Measurements from ENCODE around the gene NAALADL1. TPM values are rescaled to one million over a fixed set of nuclear protein-coding genes. Genes with fewer than 3 reads are reported as not detected.

Gene NAALADL1
- total RNA-seq, 4 donors from 2014 or later: 2.9 to 26.3 (median 16.4) TPM

DNA sequence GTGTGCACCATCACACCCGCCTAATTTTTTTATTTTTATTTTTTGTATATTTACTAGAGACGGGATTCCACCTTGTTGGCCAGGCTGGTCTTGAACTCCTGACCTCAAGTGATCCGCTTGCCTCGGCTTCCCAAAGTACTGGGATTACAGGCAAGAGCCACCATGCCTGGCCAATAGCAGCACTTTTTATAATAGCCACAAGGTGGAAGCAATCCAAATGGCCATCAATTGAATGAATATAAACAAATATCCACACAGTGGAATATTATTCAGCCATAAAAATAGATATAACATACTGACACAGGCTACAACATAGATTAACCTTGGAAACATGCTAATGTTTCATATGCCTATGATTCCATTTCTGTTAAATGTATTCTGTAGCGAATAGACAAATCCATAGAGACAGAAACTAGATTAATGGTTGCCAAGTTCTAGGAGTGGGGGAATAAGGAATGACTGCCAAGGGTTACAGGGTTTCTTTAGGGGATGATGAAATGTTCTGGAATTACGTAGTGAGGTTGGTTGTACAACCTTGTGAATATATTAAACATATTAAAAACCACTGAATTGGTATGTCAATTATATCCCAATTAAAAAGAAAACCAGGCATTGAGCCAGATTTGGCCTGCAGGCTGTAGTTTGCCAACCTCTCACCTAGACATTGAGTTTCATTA is 42.5 kb upstream of the NAALADL1 start:
- TF ChIP-seq, protein P1, sequence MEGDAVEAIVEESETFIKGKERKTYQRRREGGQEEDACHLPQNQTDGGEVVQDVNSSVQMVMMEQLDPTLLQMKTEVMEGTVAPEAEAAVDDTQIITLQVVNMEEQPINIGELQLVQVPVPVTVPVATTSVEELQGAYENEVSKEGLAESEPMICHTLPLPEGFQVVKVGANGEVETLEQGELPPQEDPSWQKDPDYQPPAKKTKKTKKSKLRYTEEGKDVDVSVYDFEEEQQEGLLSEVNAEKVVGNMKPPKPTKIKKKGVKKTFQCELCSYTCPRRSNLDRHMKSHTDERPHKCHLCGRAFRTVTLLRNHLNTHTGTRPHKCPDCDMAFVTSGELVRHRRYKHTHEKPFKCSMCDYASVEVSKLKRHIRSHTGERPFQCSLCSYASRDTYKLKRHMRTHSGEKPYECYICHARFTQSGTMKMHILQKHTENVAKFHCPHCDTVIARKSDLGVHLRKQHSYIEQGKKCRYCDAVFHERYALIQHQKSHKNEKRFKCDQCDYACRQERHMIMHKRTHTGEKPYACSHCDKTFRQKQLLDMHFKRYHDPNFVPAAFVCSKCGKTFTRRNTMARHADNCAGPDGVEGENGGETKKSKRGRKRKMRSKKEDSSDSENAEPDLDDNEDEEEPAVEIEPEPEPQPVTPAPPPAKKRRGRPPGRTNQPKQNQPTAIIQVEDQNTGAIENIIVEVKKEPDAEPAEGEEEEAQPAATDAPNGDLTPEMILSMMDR (IDR thresholded peaks at IDR 0.05; ENCODE audit: low read depth): no peak

- TF ChIP-seq, protein P1 (IDR thresholded peaks at IDR 0.05; ENCODE audit: low read depth): no peak
These were observed 38.6 kb upstream of the NAALADL1 start for GRCh38 chr11:65096926-65097325.

DNA sequence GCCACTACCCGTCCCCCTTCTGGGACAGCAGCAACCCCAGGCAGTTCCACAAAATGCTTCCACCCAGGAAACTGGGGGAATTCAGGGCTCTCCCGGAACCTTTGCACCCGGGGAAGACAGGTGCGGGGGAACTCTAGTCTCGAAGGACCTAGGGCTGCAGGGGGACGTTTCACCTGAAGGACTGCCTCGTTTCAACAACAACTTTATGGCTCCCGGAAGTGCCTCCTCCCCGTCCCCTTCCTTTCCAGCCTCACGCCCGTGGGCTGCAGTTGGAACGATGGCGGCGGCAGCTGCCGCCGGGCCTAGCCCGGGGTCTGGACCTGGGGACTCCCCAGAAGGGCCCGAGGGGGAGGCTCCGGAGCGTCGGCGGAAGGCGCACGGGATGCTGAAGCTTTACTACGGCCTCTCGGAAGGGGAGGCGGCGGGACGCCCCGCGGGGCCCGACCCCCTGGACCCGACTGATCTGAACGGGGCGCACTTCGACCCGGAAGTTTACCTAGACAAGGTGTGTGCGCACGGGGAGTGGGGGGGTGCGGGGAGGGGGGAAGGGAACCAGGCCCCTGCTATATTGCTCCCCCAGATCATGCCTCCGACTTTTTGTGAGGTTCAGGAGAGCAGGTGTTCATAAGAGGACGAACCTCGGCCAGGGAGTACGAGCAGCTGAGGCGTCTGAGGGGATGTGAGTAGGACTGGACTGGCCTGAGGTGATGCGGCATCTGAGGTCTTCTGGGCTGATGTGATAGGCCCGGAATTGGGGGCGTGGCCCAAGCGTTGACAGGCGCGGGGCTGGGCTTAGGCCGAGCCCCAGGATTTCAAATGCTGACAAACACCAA is 37.8 kb upstream of the NAALADL1 start, which contains the start of gene VPS51:
TSS of gene VPS51 (plus strand) at position 241 of the 833 bp plus-strand sequence. CDS start at position 278, 37 bp downstream.
- TF ChIP-seq, protein P1 (IDR thresholded peaks at IDR 0.05; ENCODE audit: low read depth): no peak

DNA sequence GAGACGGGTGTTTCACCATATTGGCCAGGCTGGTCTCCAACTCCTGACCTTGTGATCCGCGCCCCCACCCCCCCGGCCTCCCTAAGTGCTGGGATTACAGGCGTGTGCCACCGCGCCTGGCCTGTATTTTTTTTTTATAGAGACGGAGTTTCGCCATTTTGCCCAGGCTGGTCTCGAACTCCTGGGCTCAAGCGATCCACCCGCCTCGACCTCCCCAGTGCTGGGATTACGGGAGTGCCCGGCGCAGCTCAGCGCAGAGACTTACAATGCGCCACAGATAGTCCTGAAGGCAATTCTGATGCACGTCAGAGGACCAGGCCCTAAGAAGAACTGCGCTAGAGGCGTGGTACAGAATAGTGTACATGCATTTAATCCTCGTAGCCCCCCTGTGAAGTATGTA is 37.1 kb upstream of the NAALADL1 start:
- TF ChIP-seq, protein P1 (IDR thresholded peaks at IDR 0.05; ENCODE audit: low read depth): no peak

DNA sequence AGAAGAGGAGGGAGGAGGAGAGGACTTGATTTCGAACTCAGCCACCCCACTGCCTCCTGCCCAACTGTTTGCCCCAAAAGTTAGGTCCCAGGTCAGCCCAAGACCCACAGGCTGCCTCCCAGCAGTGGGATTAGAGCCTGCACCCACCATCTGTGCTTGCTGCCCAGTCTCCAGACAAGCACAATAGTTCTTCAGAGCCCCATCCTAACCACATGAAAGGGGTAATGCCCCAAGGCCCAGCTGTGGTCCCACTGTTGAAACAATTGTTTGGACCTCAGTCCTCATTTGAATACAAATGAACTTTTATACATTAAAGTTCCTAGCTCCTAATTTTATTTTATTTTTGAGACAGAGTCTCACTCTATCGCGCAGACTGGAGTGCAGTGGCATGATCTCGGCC is 32.3 kb upstream of the NAALADL1 start:
- TF ChIP-seq, protein P1 (IDR thresholded peaks at IDR 0.05; ENCODE audit: low read depth): no peak

DNA sequence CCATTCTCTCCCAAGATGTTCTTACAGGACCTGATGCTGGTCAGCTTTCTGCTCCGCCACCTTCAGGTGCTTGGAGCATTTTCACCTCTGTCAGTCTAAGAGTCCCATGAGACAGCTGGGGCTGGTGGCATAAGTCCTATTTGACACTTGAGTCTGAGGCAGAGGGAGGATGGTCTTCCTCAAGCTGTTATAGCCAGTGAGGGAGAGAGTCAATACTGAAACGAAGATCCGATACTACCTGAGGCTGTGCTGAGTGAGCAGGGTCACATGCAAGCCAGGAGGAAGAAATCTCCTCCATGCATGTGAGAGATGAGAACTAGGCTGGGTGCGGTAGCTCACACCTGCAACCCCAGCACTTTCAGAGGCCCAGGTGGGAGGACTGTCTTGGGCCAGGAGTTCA is 31.3 kb upstream of the NAALADL1 start:
- TF ChIP-seq, protein P1 (IDR thresholded peaks at IDR 0.05; ENCODE audit: low read depth): no peak

- TF ChIP-seq, protein P1 (IDR thresholded peaks at IDR 0.05; ENCODE audit: low read depth): no peak
These were observed 29.5 kb upstream of the NAALADL1 start for GRCh38 chr11:65087827-65088226.
